Measurements from ENCODE around the gene LOXHD1. TPM values are rescaled to one million over a fixed set of nuclear protein-coding genes. Genes with fewer than 3 reads are reported as not detected.

LOXHD1 gene
- total and polyA plus RNA-seq, 2 donors (not counting 1 experiment from before 2014, with no cell fraction given) = not detected

DNA sequence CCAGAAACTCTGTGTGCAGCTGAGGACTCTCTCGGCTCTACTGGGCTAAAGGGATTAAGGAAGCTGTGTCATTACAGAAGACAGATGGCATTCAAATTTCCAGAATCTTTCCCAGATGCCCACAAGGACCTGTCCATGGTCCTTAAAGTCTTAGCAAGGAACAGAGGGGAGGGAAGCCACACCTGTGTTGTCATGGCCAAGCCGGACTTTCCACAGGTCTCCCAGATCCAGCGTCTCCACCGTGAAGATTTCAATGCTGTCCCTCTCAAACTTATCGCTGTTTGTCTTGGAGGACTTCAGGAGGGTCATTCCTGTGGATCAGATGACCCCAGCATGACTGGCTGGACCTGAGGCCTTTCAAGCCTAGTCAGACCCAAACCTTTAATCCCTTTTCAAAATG, 114.5 kb downstream of the LOXHD1 start:
- no peak overlapping the region for H3K9ac ChIP-seq (ENCODE audit: low read length)

DNA sequence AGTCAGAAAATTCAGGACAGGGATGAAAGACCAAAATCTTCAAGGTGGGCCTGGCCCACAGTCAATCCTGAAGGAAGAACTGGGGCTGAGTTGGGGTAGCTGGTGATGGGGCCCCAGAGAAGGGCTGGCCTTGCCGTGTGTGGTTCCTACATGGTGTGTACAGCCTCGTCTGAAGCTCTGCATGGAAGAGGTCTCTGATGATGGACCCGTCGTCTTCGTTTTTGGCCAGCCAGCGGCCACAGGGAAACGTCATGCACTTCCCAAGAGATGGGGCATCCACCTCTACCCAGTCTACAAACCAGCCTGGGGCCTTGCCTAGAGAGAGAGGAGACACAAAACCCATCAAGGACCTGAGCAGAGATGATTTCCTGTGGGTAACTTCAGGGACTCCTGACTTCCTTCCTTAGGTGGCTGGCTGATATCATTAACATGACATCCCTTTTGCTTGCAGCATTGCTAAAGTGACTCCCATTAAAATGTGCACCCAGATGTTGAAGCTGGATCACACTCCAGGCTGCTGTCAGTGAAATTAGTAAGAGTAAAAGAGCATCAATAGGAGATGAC, 115.3 kb downstream of the LOXHD1 start:
- ChIA-PET POLR2A (no interaction called here), CTCF (interaction anchor here (1.1 kb wide), 1 partner anchor 9 kb away, joined by 3 read pairs; no protein-coding TSS in a partner anchor)
- H3K4me1 Mint-ChIP-seq = no peaks in the 10 kb centered on the region
- TF ChIP-seq, protein P1, sequence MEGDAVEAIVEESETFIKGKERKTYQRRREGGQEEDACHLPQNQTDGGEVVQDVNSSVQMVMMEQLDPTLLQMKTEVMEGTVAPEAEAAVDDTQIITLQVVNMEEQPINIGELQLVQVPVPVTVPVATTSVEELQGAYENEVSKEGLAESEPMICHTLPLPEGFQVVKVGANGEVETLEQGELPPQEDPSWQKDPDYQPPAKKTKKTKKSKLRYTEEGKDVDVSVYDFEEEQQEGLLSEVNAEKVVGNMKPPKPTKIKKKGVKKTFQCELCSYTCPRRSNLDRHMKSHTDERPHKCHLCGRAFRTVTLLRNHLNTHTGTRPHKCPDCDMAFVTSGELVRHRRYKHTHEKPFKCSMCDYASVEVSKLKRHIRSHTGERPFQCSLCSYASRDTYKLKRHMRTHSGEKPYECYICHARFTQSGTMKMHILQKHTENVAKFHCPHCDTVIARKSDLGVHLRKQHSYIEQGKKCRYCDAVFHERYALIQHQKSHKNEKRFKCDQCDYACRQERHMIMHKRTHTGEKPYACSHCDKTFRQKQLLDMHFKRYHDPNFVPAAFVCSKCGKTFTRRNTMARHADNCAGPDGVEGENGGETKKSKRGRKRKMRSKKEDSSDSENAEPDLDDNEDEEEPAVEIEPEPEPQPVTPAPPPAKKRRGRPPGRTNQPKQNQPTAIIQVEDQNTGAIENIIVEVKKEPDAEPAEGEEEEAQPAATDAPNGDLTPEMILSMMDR (IDR thresholded peaks at IDR 0.05) = no peak
- no peak for TF ChIP-seq EZH2 (IDR thresholded peaks at IDR 0.05; ENCODE audit: borderline replicate concordance, insufficient read depth, low read depth, low read length, poor library complexity, severe bottlenecking)
- Histone ChIP-seq H4K20me1 (ENCODE audit: control insufficient read depth, insufficient read depth, low read length, poor library complexity, severe bottlenecking) (no peaks in the 10 kb centered on the region), H3K27me3 (replicated peaks in 1 of 4; ENCODE audit: control extremely low read depth in 1 of 4, control insufficient read depth in 3 of 4, insufficient read depth in 4 of 4, low read length in 3 of 4) (no peaks in the 10 kb centered on the region), H3K4me2 (replicated peaks; ENCODE audit: low read depth, low read length, poor library complexity, severe bottlenecking) (no peak overlapping the region), H3K9me3 (ENCODE audit: control extremely low read depth in 1 of 3, control insufficient read depth in 2 of 3, insufficient read depth in 1 of 3, low read length in 2 of 3) (no peaks in the 10 kb centered on the region), H3K9ac (ENCODE audit: low read length) (no peak overlapping the region), H2AFZ (ENCODE audit: insufficient read depth, low read depth, low read length, poor library complexity, severe bottlenecking) (no peak overlapping the region), H3K4me3 (ENCODE audit: control extremely low read depth in 1 of 5, extremely low read depth in 1 of 5, insufficient read depth in 1 of 5, low read depth in 2 of 5, low read length in 4 of 5) (no peak overlapping the region), H3K27ac (ENCODE audit: low read length in 2 of 2) (no peak overlapping the region), H3K79me2 (ENCODE audit: control insufficient read depth, insufficient read depth, low read length) (no peaks in the 10 kb centered on the region), H3K4me1 (ENCODE audit: control insufficient read depth in 2 of 2, insufficient read depth in 2 of 2, low read length in 2 of 2) (no peaks in the 10 kb centered on the region), H3K36me3 (replicated peaks in 1 of 2; ENCODE audit: control extremely low read depth in 1 of 2, control insufficient read depth in 1 of 2, extremely low read depth in 1 of 2, insufficient read depth in 2 of 2, low read length in 1 of 2) (no peaks in the 10 kb centered on the region)
- peaks cover 2% of the 10 kb centered on the region for H3K9me3 Mint-ChIP-seq (ENCODE audit: insufficient read depth)
- no peak overlapping the region for H3K27ac Mint-ChIP-seq
- 73% methylated on average over 7 of the region's 7 CpGs for WGBS (ENCODE audit: insufficient coverage)
- intact Hi-C loops (cut with micrococcal nuclease) = no loop called here
- H3K27me3 Mint-ChIP-seq = peaks cover 4% of the 10 kb centered on the region
- ATAC-seq (ENCODE audit: low read depth) (no peak), DNase-seq (no peak)
- no peak overlapping the region for H3K4me3 Mint-ChIP-seq

More for the DNA sequence above, 114.5 kb downstream of the LOXHD1 start:
- intact Hi-C loops (cut with micrococcal nuclease) = no loop called here
- ChIA-PET POLR2A (no interaction called here), CTCF (interaction anchor here (0.8 to 1.1 kb wide), 2 partner anchors 9 to 12 kb away, joined by 3 read pairs; no protein-coding TSS in a partner anchor)
- no peaks in the 10 kb centered on the region for H3K27me3 ChIP-seq (replicated peaks in 1 of 4; ENCODE audit: control extremely low read depth in 1 of 4, control insufficient read depth in 3 of 4, insufficient read depth in 4 of 4, low read length in 3 of 4)
- peaks cover 2% of the 10 kb centered on the region for H3K9me3 Mint-ChIP-seq (ENCODE audit: insufficient read depth)
- ATAC-seq (ENCODE audit: low read depth) (no peak), DNase-seq (no peak)
- H3K4me3 Mint-ChIP-seq = no peak overlapping the region
- no peak overlapping the region for H3K4me3 ChIP-seq (ENCODE audit: control extremely low read depth in 1 of 5, extremely low read depth in 1 of 5, insufficient read depth in 1 of 5, low read depth in 2 of 5, low read length in 4 of 5)
- H3K27ac Mint-ChIP-seq = no peak overlapping the region
- H3K4me1 ChIP-seq (ENCODE audit: control insufficient read depth in 2 of 2, insufficient read depth in 2 of 2, low read length in 2 of 2) = no peaks in the 10 kb centered on the region
- H3K36me3 ChIP-seq (replicated peaks in 1 of 2; ENCODE audit: control extremely low read depth in 1 of 2, control insufficient read depth in 1 of 2, extremely low read depth in 1 of 2, insufficient read depth in 2 of 2, low read length in 1 of 2) = no peaks in the 10 kb centered on the region
- no peaks in the 10 kb centered on the region for H4K20me1 ChIP-seq (ENCODE audit: control insufficient read depth, insufficient read depth, low read length, poor library complexity, severe bottlenecking)
- H3K27me3 Mint-ChIP-seq = peaks cover 7% of the 10 kb centered on the region
- no peaks in the 10 kb centered on the region for H3K4me1 Mint-ChIP-seq
- WGBS (ENCODE audit: insufficient coverage) = 73% methylated on average over 3 of the region's 5 CpGs
- H3K27ac ChIP-seq (ENCODE audit: low read length in 2 of 2) = no peak overlapping the region
- H3K4me2 ChIP-seq (replicated peaks; ENCODE audit: low read depth, low read length, poor library complexity, severe bottlenecking) = no peak overlapping the region
- no peaks in the 10 kb centered on the region for H3K79me2 ChIP-seq (ENCODE audit: control insufficient read depth, insufficient read depth, low read length)
- no peaks in the 10 kb centered on the region for H3K9me3 ChIP-seq (ENCODE audit: control extremely low read depth in 1 of 3, control insufficient read depth in 2 of 3, insufficient read depth in 1 of 3, low read length in 2 of 3)
- H2AFZ ChIP-seq (ENCODE audit: insufficient read depth, low read depth, low read length, poor library complexity, severe bottlenecking) = no peak overlapping the region
- TF ChIP-seq, protein P1 (IDR thresholded peaks at IDR 0.05) = no peak
- no peak for TF ChIP-seq EZH2 (IDR thresholded peaks at IDR 0.05; ENCODE audit: borderline replicate concordance, insufficient read depth, low read depth, low read length, poor library complexity, severe bottlenecking)

Measured in B cell (primary cell).